Measurements from ENCODE around the gene BANF2. TPM values are rescaled to one million over a fixed set of nuclear protein-coding genes. Genes with fewer than 3 reads are reported as not detected.

Gene BANF2
- total RNA-seq, 2 donors from 2014 or later = not detected

GRCh38 chr20:17684077-17684888 lies 15.5 kb upstream of the BANF2 start:
- Histone ChIP-seq H3K4me3 (ENCODE audit: low read length) (no peak overlapping the region), H3K9ac (ENCODE audit: extremely low read depth, low read length, poor library complexity, severe bottlenecking) (no peak overlapping the region), H3K9me3 (ENCODE audit: control insufficient read depth, low read length) (no peaks in the 10 kb centered on the region), H3K36me3 (ENCODE audit: control insufficient read depth, insufficient read depth, low read length) (peaks cover 6% of the 10 kb centered on the region), H3K4me1 (ENCODE audit: control insufficient read depth, insufficient read depth, low read length) (peaks cover 6% of the 10 kb centered on the region), H3K27me3 (ENCODE audit: control insufficient read depth, insufficient read depth, low read length, poor library complexity, severe bottlenecking) (no peaks in the 10 kb centered on the region), H3K27ac (ENCODE audit: low read depth, low read length) (no peak overlapping the region)
- WGBS, 2 experiments (ENCODE audit: insufficient coverage in 1 of 2, insufficient read length in 1 of 2) = 86 to 88% methylated on average over 9 to 13 of the region's 13 CpGs
- no peak for TF ChIP-seq CTCF (conservative IDR thresholded peaks at IDR 0.05)
- H3K27me3 Mint-ChIP-seq (ENCODE audit: insufficient read depth) = peaks cover 38% of the 10 kb centered on the region
- peaks cover 12% of the 10 kb centered on the region for H3K9me3 Mint-ChIP-seq
- DNase-seq = no peak
- H3K27ac Mint-ChIP-seq = no peak overlapping the region
- peaks cover 18% of the 10 kb centered on the region for H3K4me1 Mint-ChIP-seq
- peaks cover 5% of the 10 kb centered on the region for H3K36me3 Mint-ChIP-seq (ENCODE audit: low read depth)
- H3K4me3 Mint-ChIP-seq = no peak overlapping the region

- Mint-ChIP-seq H3K27ac (no peak overlapping the region), H3K36me3 (ENCODE audit: low read depth) (no peaks in the 10 kb centered on the region)
- H3K27me3 ChIP-seq (ENCODE audit: control insufficient read depth, insufficient read depth, low read length, poor library complexity, severe bottlenecking) = no peaks in the 10 kb centered on the region
Measured at GRCh38 chr20:17685168-17685567, 14.6 kb upstream of the BANF2 start.

GRCh38 chr20:17687800-17688199 lies 12.0 kb upstream of the BANF2 start:
- no peak overlapping the region for H3K27ac Mint-ChIP-seq
- WGBS, 2 experiments (ENCODE audit: insufficient coverage in 1 of 2, insufficient read length in 1 of 2) = 90 to 93% methylated on average over 2 to 3 of the region's 3 CpGs
- H3K36me3 Mint-ChIP-seq (ENCODE audit: low read depth) = no peaks in the 10 kb centered on the region
- no peak for TF ChIP-seq CTCF (conservative IDR thresholded peaks at IDR 0.05)
- peaks cover 38% of the 10 kb centered on the region for H3K27me3 Mint-ChIP-seq (ENCODE audit: insufficient read depth)
- H3K4me1 Mint-ChIP-seq = peaks cover 6% of the 10 kb centered on the region
- no peaks in the 10 kb centered on the region for H3K27me3 ChIP-seq (ENCODE audit: control insufficient read depth, insufficient read depth, low read length, poor library complexity, severe bottlenecking)
- peaks cover 30% of the 10 kb centered on the region for H3K9me3 Mint-ChIP-seq
- H3K9ac ChIP-seq (ENCODE audit: extremely low read depth, low read length, poor library complexity, severe bottlenecking) = no peak overlapping the region
- no peaks in the 10 kb centered on the region for H3K4me1 ChIP-seq (ENCODE audit: control insufficient read depth, insufficient read depth, low read length)
- H3K4me3 ChIP-seq (ENCODE audit: low read length) = no peak overlapping the region
- no peak overlapping the region for H3K27ac ChIP-seq (ENCODE audit: low read depth, low read length)
- H3K36me3 ChIP-seq (ENCODE audit: control insufficient read depth, insufficient read depth, low read length) = no peaks in the 10 kb centered on the region
- no peak for DNase-seq
- no peak overlapping the region for H3K4me3 Mint-ChIP-seq
- no peaks in the 10 kb centered on the region for H3K9me3 ChIP-seq (ENCODE audit: control insufficient read depth, low read length)

More at GRCh38 chr20:17685168-17685567, 14.6 kb upstream of the BANF2 start:
- no peaks in the 10 kb centered on the region for H3K36me3 ChIP-seq (ENCODE audit: control insufficient read depth, insufficient read depth, low read length)
- Mint-ChIP-seq H3K4me3 (no peak overlapping the region), H3K4me1 (peaks cover 10% of the 10 kb centered on the region), H3K27me3 (ENCODE audit: insufficient read depth) (peaks cover 38% of the 10 kb centered on the region), H3K9me3 (peaks cover 18% of the 10 kb centered on the region)
- H3K4me3 ChIP-seq (ENCODE audit: low read length) = no peak overlapping the region
- H3K9ac ChIP-seq (ENCODE audit: extremely low read depth, low read length, poor library complexity, severe bottlenecking) = no peak overlapping the region
- no peak for DNase-seq
- 92 to 100% methylated on average over 1 of the region's 1 CpG for WGBS, 2 experiments (ENCODE audit: insufficient coverage in 1 of 2, insufficient read length in 1 of 2)
- no peaks in the 10 kb centered on the region for H3K9me3 ChIP-seq (ENCODE audit: control insufficient read depth, low read length)
- no peak for TF ChIP-seq CTCF (conservative IDR thresholded peaks at IDR 0.05)
- no peak overlapping the region for H3K27ac ChIP-seq (ENCODE audit: low read depth, low read length)
- H3K4me1 ChIP-seq (ENCODE audit: control insufficient read depth, insufficient read depth, low read length) = no peaks in the 10 kb centered on the region

Measured in endodermal cell (in vitro differentiated cells).